Prostate gland (tissue), 2 donors: ENCODE results near the gene BSPRY. TPM values are rescaled to one million over a fixed set of nuclear protein-coding genes. Genes with fewer than 3 reads are reported as not detected.

Source experiments
- DNase-seq: peaks from one replicate; pipeline ENCODE4 v3.0.0-alpha.2; 2019; ENCODE audit warnings: low spot score
- H3K27ac ChIP-seq, 2 donors: fragments of 200-600 bp; sonication (generic); 2 replicates each; pipeline ENCODE4 v1.5.1; 2017 to 2019
- H3K27me3 ChIP-seq: fragments of 200-600 bp; sonication (generic); replicated peaks from 2 replicates; pipeline ENCODE4 v1.5.1; 2019; ENCODE audit not compliant: insufficient read depth
- H3K36me3 ChIP-seq, 2 donors: fragments of 200-600 bp; sonication (generic); 1 replicate in 1 of 2; 2 replicates in 1 of 2; pipeline versions ENCODE4 v1.5.1 to v1.8.1; 2017 to 2019
- H3K4me1 ChIP-seq: fragments of 200-600 bp; sonication (generic); replicated peaks from 2 replicates; pipeline ENCODE4 v1.5.1; 2019
- H3K4me3 ChIP-seq, 2 donors: fragments of 200-600 bp; sonication (generic); 2 replicates each; pipeline ENCODE4 v1.5.1; 2017 to 2019
- H3K9me3 ChIP-seq: fragments of 200-600 bp; sonication (generic); 2 replicates; pipeline ENCODE4 v1.5.1; 2017
- CTCF ChIP-seq, 4 experiments: fragments of 200-600 bp in 2 of 4; fragments of 450-650 bp in 2 of 4; sonication (generic) in 2 of 4; IDR thresholded peaks; 1 replicate in 3 of 4; 2 replicates in 1 of 4; pipeline ENCODE4 v1.5.1; 2016 to 2019; ENCODE audit warnings: antibody characterized with exemption in 4 of 4, mild to moderate bottlenecking in 2 of 4, moderate library complexity in 2 of 4
- POLR2A ChIP-seq: fragments of 450-650 bp; IDR thresholded peaks from one replicate; pipeline ENCODE4 v1.6.1; 2016; ENCODE audit warnings: antibody characterized with exemption, mild to moderate bottlenecking
- POLR2AphosphoS5 ChIP-seq: sonication (generic); formaldehyde crosslinking; IDR thresholded peaks from one replicate; pipeline ENCODE4 v1.6.1; 2017; ENCODE audit warnings: antibody characterized with exemption
- WGBS: methylation state at CpG from one replicate; pipeline ENCODE4 v1.1.5; 2018; 5-methylcytosine and 5-hydroxymethylcytosine counted together
- intact Hi-C: fragments of 100-400 bp; cut with DNase I; formaldehyde crosslinking; loops from one replicate; pipeline ENCODE4 v1.14.2; 2022
- total RNA-seq, 2 donors: library from RNA; depleted of rRNA; stranded (reverse); fragments of >200 nt; gene quantifications; one replicate each; pipeline ENCODE4 v1.1.0, GENCODE V29; 2016

Gene BSPRY
- total RNA-seq, 2 donors from 2014 or later = 8.4 to 21.8 TPM

GRCh38 chr9:113390192-113390960 lies 41.0 kb downstream of the BSPRY start:
- Histone ChIP-seq H3K4me3 (no peak overlapping the region), H3K4me1 (no peaks in the 10 kb centered on the region), H3K27ac (no peak overlapping the region), H3K9me3 (no peaks in the 10 kb centered on the region), H3K27me3 (no peaks in the 10 kb centered on the region), H3K36me3 (peaks cover 5 to 21% of the 10 kb centered on the region in 2 donors)
- DNase-seq = no peak
- 96% methylated on average over 17 of the region's 17 CpGs for WGBS
- TF ChIP-seq POLR2AphosphoS5 (no peak), CTCF (IDR thresholded peaks at IDR 0.05) (no peak), POLR2A (no peak)
- intact Hi-C loops = no loop called here

GRCh38 chr9:113391917-113392316 lies 42.6 kb downstream of the BSPRY start:
- no peak for DNase-seq
- TF ChIP-seq CTCF (IDR thresholded peaks at IDR 0.05) (no peak), POLR2AphosphoS5 (no peak), POLR2A (no peak)
- Histone ChIP-seq H3K9me3 (no peaks in the 10 kb centered on the region), H3K27me3 (no peaks in the 10 kb centered on the region), H3K36me3 (peaks cover 5 to 21% of the 10 kb centered on the region in 2 donors), H3K4me3 (no peak overlapping the region), H3K4me1 (no peaks in the 10 kb centered on the region), H3K27ac (no peak overlapping the region)
- WGBS = 90% methylated on average over 7 of the region's 7 CpGs
- intact Hi-C loops = no loop called here

GRCh38 chr9:113393281-113393680 lies 43.9 kb downstream of the BSPRY start:
- no peak for DNase-seq
- Histone ChIP-seq H3K27me3 (no peaks in the 10 kb centered on the region), H3K4me1 (no peaks in the 10 kb centered on the region), H3K4me3 (no peak overlapping the region), H3K9me3 (no peaks in the 10 kb centered on the region), H3K27ac (no peak overlapping the region), H3K36me3 (peaks cover 5 to 20% of the 10 kb centered on the region in 2 donors)
- intact Hi-C loops = no loop called here
- WGBS = 93% methylated on average over 7 of the region's 7 CpGs
- TF ChIP-seq POLR2A = no peak
- no peak for TF ChIP-seq POLR2AphosphoS5
- no peak for TF ChIP-seq CTCF (IDR thresholded peaks at IDR 0.05)

GRCh38 chr9:113395000-113395861 lies 45.9 kb downstream of the BSPRY start:
- intact Hi-C loops = no loop called here
- Histone ChIP-seq H3K27ac (no peak overlapping the region), H3K4me3 (no peak overlapping the region), H3K36me3 (peaks cover 5 to 11% of the 10 kb centered on the region in 2 donors), H3K9me3 (no peaks in the 10 kb centered on the region), H3K4me1 (no peaks in the 10 kb centered on the region), H3K27me3 (no peaks in the 10 kb centered on the region)
- DNase-seq = no peak
- TF ChIP-seq CTCF (IDR thresholded peaks at IDR 0.05) (no peak), POLR2AphosphoS5 (no peak), POLR2A (no peak)
- 97% methylated on average over 9 of the region's 9 CpGs for WGBS
